IPS DF 4.7 (cell line): ENCODE measurements around the gene NBEA.

ENCODE experiments used
- DNase-seq: peaks from one replicate; pipeline ENCODE4 v3.0.0-alpha.2; 2013; ENCODE audit warnings: low spot score; ENCODE audit errors: extremely low read depth

Gene NBEA

GRCh38 chr13:35473802-35474201, 531.7 kb downstream of the NBEA start:
- DNase-seq: no peak

DNA sequence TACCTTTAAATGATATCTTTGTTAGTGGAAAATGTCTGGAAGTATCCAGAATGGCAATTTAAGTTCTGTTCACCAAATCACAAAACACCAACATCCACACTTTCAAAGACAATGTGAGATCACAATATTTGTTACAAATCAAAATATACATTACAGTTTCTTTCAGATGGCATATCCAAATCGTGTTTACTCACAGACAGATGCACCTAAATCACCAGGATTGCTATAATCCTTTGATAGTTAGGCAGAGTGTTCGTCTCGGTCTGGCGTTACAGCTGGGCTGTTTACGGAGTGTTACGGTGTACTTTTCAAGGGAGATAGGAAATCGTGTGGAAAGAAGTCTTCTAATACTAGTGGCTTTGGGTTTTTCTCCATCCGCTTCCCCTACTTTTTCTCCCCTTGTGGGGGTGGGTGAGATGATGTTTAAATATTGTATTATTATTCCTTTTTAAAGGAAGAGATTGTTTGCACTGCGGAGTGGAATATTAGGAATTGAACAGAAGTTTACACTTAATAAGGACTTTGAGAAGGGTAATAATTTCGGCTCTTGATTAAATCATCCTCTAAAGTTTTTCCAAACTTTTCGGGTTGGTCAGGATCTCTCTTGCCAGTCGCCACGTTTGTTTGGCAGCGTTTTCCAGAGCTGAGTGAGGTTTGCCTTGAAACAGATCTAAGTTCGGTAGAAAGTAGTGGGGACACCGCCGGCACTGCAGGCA, 532.6 kb downstream of the NBEA start:
- DNase-seq: no peak

DNA sequence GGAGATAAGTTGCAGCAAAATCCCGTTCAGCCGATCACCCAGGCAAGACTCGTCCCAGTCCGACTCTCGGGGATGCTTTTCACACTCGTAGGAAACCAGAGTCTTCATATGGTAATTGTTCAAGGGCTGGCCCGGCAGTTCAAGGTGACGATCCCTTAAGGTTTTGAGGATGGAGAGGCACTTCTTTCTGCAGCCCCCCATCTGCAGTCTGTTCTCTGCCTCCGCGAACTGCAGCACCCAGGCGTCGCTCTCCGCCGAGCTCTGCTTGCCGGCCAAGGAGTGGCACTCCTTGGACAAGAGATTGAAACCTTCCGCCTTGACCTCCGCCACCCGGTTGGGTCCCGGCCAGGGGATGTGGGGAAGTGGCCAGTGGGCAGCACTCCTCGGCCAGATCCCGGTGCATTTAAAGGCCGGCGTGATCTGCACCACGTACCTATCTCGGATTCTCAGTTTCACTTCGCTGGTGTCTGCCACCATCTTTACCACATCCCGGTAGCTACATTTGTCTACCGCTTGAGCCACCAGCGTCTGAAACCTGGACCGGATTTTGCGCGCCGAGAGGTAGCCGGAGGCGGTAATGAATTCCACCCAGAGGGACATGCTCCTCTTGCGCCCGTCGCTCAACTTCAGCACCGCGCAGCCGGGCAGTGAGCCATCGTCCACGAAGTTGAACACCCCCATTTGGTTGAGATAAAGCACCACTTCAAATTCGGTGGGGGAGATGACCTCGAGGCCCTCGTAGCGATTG, 533.3 kb downstream of the NBEA start:
- no peak for DNase-seq

DNA sequence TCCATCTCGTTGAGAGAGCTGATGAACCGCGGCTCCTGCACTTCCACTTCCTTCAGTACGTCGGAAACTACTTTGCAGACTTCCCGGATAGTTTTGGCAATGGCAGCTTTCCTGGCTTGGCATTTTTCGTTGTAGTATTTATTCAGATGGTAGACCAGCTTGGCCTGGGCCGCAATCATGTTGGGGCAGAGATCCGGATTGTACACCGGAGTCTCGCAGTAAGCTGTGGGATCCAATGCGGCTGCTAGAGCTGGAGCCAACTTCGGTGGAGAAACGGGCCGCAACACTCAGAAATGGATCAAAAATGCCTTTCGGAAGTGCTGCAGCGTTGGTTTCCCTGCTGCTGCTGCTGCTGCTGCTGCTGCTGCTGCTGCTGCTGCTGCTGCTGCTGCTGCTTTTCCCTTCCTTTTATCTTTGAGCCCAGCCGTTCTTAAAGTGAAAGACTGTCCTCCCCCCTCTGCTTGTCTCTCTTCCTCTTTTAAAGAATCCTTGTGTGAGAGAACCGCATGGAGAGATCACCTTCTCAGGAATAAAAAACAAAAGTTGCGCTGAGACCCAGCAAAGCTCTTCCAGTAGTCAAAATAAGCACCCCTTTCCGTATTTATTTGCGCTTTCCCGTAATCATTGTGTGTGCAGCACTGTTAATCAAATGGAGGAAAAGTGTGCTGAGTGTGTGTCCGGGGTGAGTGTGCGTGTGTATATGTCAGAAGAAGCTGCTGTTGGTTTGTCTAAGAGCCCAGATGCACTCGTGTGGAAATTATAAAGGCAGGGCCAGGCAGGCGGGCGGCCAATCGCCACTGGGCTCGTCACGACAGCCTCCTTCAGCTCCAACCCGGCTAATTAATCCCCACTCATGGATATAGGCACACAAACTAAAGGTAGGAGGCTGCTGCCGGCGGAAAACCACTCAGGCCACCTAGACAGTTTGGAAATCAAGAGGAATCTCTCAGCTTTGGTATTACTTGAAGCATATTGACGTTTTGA, 534.2 kb downstream of the NBEA start, which contains the start of gene MAB21L1:
Gene MAB21L1 (minus strand): TSS at position 730 of the 984 bp plus-strand sequence. CDS start 551 bp downstream, at position 179.
- DNase-seq: no peak

- no peak for DNase-seq
These were observed 535.4 kb downstream of the NBEA start for GRCh38 chr13:35477386-35477946.

DNA sequence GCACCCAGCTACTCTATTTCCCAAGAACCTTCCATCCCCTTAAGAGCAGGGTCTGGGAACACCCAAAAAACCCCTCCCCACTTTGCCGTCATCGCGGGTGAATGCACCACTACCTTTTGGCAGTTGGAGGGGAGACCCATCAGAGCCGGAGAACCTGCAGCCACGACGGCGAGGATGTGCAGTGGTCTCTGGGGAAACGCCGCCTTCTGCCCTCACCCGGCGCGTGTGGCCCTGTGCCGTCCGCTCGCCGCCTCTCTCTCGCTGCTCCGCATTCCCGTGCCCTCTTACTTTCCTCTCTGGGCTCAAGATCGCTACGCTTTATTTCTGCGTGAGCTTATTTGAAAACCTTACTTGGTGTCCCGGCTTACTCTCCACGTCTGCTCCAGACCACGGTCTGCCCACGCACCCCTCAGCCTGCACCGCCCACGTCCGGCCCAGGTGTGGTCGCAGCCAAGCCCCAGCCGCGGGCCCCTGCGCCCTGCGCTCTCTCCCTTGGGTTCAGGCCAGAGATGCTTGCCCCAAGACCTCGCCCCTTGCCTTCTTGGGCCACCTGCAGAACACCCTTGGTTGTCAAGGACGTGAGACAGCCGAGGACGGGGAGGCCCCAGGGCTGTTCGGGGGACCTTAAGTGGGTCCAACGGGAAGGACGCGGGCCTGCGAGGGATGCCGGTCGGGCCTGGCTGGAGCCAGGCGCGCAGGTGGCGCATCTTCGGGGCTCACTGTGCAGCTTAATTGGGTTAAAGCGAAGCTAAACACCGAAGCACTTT, 536.4 kb downstream of the NBEA start:
- DNase-seq: no peak

DNA sequence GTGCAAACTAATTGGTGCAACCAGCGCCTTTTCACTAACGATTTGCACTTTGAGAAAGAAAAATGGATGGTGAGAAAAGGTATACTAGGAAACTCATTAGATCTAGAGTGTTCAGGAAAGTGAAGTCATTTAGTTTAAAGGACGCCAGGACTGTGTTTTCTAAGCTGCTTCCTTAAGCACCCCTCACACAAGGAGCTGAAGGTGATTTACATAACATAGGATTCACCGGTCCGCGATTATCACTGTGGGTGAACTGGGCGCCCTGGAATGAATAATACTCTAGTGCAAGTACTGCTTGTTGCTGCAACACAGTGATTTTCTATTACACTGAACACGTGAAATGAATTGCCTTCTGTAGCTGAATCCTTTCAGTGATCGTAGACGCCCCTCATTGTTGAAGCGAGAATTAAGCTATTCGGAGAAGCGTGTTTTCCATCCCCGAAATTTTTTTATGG, 537.0 kb downstream of the NBEA start:
- no peak for DNase-seq

DNA sequence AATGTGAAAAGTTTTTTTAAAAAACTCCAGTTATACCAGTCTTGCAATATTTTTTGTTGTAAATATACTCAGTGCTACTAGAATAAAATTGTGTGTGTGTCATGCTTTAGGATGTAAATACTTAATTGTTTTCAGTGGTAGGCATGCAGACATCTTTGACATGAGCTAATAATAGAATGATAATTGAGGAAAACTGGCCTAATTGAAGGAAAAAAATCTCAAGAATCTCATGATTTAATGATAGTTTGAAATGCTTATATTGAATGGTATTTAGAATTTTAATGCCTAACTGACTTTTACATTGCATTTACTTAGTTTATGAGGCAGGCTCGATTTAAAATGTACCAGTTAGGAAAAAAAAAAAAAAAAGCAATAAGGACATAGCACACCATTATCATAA, 537.6 kb downstream of the NBEA start:
- DNase-seq: no peak

- DNase-seq: no peak
These were observed 538.3 kb downstream of the NBEA start for GRCh38 chr13:35480346-35480745.

DNA sequence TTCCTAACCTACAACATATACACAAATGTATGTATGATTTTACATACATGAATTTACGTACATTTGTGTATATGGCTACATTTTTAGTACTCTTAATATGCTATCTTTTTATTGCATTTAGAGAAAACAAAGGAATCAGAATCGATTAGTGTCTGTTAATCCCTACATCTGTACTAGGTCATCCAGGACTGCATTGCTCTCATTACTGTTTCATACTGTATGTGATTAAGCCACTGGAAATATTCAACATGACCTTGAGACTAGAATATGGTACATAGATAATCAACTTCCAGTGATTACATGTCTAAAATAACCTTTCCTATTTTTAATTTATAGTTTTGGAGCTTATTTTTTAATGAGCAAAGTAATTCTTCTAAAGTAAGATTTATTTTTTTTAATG, 539.7 kb downstream of the NBEA start:
- DNase-seq: no peak

- DNase-seq: no peak
These were observed 540.5 kb downstream of the NBEA start for GRCh38 chr13:35482527-35482926.

GRCh38 chr13:35483761-35484160, 541.7 kb downstream of the NBEA start:
- no peak for DNase-seq

GRCh38 chr13:35484384-35484783, 542.3 kb downstream of the NBEA start:
- no peak for DNase-seq

DNA sequence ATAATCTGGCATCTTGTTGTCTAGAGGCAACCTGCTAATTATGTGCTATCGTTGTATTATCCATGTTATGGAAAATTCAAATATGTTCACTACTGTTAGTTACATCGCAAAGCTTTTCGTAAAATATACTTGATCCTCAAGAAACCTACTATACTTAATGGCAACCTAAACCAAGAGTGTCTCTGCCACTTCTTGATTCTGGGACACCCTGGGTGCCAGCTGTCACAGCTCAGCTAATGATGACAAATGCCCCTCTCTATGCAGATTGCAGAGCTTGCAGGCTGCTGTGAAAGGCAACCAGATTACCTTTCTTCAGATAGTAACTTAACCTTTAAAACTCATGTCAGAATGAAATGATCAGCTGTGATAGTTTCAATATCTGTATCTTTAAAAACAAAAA, 543.4 kb downstream of the NBEA start:
- no peak for DNase-seq

DNA sequence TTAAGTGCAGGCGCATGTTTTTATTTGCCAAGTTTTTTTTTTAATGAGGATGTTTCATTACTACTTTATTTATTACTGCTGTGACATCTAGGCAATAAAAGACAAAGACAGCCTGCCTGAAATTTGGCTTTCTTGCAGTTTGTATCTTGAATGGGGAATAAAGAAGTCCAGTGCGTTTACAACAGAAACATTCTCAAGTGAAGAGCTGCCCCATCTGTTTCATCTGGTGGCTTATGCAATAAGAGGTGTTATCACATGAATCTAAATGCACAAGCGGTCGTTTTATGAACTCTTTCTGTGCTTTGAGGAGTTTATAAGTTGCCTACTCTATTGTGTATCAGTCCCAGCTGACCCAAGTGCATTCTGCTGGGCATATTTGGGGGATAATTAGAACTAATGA, 547.0 kb downstream of the NBEA start:
- no peak for DNase-seq

DNA sequence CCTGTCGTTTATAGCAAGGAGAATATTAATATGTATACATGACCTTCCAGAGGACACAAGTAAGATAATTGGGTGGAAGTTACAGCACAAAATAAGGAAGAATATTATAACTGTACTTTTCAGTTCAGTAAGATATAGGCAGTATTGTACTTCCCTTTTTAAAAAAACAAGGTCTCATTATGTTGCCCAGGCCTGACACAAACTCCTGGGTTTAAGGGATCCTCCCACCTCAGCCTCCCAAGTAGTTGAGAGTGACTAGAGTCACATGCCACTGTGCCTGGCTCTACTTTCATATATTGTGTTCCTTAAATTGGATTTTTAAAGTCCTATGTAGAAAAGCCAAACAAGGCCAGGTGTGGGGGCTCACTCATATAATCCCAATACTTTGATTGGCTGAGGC, 553.9 kb downstream of the NBEA start:
- no peak for DNase-seq

DNA sequence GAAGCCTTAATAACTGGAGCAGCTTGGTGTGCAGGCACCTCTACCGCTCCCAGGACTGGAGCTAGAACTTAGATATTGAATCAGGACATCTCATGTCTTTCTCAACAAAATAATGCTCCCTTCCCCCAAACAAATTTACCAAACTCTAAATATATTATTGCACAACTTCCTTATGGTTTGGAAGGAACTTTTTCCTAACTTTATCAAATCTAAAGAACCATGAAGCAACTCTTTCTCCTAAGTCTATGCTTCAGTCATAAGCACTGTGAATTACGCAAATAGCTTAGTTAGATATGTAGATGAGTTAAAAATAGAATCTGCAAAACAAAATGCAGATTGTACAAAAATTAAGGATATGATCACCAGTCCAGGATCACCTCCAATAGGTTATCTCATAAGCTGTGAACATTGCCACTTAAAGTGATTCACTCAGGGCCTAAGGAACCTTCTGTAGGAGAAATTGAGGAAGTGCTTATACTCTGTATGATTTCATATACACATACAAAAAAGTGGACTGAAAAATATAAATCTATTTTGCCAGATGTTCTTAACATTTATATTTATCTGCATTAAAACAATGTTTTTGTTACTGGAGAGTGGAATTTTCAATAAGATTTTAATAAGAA, 554.8 kb downstream of the NBEA start:
- DNase-seq: no peak

GRCh38 chr13:35498231-35498630, 556.2 kb downstream of the NBEA start:
- no peak for DNase-seq

- no peak for DNase-seq
These were observed 557.2 kb downstream of the NBEA start for GRCh38 chr13:35499196-35499662.

- DNase-seq: no peak
These were observed 557.6 kb downstream of the NBEA start for GRCh38 chr13:35499676-35500075.
